ENCODE data around the gene CRELD2.

CRELD2 gene

DNA sequence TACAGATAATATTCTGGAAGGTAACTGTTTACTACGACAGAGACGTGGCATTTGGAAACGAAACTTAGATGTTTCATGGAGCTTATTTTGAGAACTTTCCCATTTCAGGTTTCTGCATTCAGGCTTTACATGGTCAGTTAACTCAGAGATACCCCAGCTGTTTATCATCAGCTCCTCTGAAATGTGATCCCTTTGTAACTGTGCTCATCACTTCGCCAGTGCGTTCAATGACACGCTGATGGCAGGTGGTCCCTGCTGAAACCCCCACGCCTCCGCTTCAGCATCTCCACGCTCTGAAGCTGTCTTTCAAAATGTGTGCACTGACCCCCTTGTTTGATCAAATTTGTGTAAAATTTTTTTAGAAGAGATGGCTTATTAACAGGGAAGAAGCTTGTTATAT, 30.7 kb upstream of the CRELD2 start:
- no peak for DNase-seq (ENCODE audit: low read depth)

DNA sequence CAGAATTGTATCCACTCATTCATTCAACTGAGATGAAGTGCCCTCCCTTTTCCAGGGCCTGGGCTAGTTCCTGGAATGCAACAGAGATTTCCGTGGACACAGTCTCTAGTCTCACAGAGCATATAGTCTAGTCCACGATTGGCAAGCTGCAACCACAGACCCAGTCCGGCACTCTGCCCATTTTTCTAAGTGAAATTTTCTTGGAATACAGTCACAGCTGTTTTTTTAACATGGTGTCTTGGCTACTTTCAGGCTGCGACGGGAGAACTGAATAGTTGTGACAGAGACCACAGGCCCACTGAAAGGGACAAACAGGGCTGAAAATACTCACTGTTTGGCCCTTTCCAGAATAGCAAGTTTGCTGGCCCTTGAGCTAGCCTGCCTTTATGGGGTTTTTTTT, 29.4 kb upstream of the CRELD2 start:
- no peak for DNase-seq (ENCODE audit: low read depth)

DNA sequence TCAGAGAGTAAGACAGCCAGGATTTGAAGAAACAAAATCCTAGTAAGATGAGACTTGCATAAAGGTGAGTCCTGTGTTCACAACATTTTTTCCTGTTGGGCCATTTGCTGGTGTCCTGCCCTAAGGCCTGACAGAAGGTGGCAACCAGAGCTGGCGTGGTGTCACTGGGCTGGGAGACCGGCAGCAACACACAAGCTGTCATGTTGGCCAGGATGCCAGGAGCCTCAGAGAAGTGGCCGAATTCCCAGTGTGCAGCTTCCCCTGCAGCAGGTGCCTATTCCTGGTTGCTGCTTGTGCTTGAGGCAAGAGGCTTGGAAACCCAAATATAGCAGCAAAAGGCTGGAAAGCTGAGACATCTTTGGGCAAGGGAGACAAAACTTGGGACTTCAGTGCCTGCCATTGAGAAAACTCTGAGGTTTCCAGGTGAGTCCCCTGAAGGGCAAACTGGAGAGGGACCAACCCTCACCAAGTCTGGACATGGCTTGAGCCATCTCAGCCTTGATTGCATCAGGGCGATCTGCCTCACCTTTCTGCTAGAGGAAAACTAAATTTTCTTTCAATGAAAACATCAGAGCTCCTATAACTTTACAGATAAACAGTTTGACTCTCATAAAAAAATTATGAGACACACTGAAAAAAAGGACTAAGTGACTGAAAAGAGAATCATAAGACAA, 26.1 kb upstream of the CRELD2 start:
- no peak for DNase-seq (ENCODE audit: low read depth)

DNA sequence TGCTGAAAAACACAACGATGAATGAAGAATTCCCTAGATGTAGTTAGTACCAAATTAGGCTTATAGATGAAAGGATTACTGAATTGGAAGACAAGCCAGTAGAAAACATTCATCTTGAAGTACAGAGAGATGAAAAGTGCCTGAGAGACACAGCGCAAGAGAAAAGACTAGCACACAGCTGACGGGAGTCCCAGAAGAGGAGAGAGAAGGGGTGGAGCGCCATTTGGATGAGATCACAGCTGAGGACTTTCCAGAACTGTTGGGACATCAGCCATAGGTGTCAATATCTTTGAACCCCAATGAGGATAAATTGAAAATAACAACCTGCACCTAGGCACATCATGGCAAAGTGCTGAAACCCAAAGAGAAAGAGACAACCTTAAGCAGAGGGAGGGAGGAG, 25.4 kb upstream of the CRELD2 start:
- no peak for DNase-seq (ENCODE audit: low read depth)

DNA sequence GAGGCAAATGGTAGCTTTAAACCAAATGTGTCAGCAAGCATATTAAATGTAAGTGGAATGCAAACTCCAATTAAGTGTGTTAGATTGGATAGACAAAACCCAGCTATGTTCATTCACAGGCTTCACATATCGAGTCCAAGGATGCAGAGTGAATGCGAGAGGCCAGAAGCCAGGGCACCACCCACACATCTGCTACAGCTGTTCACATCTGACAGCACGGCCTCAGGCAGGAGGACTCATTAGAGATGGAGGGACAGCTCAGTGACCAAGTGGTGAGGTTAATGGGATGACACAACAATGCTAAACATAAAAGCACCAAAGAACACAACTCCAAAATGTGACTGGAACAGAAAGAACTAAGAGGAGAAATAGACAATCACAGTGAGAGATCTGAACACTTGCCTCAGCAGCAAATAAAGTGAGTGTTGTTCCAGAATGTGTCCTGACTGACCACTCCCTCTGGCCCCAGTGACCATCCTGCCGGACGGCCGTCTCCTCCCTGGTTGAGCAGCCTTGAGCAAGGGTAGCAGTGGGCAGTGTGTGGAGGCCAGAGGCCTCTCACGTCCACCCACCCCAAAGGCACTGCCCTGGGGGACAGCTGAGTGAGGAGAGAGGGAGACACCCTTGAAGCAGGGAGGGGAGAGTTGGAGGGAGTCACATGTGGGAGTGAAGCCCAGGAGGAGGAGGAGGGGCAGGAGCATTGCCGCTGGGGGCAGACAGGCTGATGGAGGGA, 23.9 kb upstream of the CRELD2 start:
- no peak for DNase-seq (ENCODE audit: low read depth)

DNA sequence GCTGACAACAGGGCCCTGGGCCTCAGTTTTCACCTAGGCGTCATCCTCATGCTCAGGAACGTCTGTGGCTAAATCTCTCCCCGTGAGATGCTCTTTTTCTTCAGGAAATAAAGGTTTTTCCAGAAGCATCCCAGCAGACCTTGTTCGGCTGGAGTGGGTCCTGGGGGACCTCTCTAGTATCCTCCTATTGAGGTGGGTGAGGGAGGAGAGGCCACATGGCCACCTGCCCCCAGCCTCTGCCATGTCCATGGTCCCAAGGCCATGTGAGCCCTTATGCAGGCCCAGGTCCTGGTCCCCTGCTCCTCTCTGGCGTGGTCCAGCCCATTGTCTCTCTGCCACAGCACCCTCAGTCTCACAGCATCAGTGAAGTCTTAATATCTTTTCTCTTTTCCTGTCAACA, 22.2 kb upstream of the CRELD2 start:
- no peak for DNase-seq (ENCODE audit: low read depth)

DNA sequence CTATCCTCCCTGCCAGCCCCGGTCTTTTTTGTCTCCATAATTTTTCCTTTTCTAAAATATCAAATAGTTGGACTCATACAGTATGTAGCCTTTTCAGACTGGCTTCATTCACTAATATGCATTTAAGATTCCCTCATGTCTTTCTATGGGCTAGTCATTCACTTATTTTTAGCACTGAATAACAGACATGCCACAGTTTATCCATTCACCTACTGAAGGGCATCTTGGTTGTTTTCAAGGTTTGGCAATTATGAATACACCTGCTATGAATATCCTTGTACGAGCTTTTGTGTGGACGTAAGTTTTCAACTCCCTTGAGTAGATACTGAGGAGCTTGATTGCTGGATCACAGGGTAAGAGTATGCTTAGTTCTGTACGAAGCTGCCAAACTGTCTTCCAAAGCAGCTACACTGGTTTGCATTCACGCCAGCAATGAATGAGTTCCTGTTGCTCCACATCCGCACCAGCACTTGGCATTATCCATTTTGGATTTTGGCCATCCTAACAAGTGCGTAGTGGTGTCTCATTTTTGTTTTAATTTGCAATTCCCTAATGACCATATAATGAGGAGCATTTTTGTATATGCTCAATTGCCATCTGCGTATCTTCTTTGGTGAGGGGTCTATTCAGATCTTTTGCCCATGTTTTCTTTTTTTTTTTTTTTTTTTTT, 21.3 kb upstream of the CRELD2 start:
- no peak for DNase-seq (ENCODE audit: low read depth)

DNA sequence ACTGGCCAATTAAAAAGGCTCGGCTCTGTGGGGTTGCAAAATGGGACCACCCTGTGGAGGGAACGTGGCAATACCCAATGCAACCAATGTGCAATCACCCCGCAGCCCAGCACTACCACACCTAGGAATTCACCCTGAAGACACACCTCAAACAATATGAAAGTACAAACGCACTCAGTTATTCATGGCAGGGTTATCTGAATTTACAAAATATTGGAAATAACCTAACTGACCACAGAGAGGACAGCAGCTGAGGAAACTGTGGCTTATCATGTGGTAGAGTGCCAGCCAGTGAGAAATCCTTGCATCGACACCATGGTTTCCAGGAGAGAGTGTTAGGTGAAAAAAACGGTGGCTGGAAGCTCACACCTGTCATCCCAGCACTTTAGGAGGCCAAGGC, 18.9 kb upstream of the CRELD2 start:
- no peak for DNase-seq (ENCODE audit: low read depth)

DNA sequence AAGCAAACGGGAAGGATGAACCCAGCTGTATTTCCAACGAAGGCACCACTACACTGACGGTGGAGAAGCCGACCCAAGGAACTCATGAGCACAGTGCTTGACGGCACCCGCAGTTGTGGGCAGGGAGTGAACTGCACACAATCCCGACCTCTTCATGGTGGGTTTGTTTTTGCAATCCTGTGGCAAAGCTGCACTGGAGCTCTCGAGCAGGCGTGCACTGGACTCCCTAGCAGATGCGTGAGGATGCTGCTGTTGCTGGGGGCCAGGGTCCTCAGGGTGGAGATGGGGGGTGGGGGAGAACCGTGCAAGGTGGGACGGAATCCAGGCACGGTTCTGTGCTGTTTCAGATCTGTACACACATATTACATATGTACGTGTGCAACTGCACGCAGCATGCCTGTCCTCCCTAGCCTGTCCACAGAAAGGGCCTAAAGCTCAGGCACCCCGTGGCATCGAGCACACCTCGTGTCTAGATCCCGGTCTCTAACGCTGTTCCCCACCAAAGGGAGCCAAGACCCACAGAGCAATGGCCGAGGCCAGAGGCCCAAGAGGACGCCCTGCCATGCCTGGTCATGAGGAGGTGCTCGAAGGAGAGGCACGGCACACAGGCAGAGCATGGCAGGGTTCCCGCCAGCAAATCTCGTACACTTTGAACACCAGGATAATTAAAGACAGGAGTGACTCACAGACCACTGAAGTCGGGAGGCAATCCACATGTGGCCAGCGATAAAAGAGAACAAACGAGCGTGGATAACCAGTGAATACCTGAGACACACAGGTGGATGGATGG, 17.8 kb upstream of the CRELD2 start:
- DNase-seq (ENCODE audit: low read depth): no peak

DNA sequence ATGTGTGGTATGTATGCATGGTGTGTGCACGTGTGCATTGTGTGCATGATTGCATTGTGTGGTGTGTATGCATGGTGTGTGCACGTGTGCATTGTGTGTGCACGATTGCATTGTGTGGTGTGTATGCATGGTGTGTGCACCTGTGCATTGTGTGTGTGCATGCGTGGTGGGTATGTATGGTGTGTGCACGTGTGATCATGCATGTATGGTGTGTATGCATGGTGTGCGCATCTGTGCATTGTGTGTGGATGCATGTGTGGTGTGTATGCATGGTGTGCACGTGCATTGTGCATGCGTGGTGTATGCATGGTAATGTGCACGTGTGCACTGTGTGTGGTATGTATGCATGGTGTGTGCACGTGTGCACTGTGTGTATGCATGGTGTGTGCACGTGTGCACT, 17.0 kb upstream of the CRELD2 start:
- no peak for DNase-seq (ENCODE audit: low read depth)

DNA sequence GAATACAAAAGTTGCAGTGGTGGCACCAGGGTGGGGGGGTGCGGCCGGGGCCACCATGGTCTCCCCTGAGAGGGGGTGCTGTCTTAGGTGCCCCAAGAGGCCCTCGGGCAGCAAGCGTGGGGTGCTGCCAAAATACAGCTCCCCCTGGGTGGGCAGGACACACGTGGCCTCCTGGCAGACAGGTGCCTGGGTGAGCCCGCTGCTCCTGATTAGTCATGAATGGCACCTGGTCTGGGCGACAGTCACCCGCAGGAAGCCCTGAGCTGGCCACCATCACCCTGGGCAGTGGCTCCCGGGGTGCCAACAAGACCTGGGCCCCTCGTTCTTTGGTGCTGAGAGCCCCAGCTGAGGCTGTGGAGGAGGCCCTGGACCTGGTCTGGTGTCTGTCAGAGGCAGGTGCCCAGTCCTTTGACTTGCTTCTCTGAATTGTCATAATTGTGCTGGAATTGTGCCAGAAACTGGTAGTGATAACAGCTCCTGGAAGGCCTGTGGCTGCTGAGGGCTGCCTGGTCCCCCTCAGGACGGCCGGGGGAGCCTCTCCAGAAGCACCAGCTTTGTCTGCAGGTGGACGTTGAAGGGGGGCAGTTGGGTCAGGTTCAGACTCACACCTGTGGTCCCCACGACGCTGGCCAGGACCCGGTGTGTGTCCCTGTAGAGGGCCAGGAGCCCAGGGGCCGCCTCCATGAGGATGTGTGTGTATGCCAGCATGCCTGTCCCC, 15.0 kb upstream of the CRELD2 start:
- DNase-seq (ENCODE audit: low read depth): no peak

DNA sequence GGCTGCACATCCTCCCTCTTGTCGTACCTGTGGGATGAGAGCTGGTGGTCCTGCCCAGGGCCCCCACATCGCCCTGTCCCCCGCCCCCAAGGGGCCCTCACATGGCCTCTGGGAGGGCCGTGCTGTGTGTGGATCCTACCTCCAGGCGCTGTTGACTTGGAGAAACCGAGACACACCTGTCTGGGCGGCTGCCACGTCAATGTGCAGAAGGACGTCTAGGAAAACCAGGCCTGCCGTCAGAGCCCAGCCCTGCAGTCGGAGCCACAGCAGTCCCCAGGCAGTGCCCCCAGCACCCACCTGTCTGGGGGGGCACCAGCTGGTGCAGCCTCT, 14.4 kb upstream of the CRELD2 start:
- no peak for DNase-seq (ENCODE audit: low read depth)

DNA sequence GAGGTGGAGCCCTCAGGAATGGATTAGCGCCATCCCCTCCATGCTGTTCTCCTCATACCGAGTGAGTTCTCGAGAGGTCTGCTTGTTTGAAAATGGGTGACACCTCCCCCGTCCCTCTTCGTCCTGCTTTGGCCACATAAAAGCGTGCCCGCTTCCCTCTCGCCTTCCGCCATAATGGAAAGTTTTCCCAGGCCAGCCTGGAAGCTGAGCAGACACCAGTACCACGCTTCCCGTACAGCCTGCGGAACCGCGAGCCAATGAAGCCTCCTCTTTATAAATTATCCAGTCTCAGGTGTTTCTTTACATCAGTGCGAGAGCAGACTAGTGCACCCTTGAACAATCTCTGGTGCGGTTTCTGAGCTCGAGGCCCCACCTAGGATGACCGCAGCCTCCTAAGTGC, 13.0 kb upstream of the CRELD2 start:
- DNase-seq (ENCODE audit: low read depth): no peak

DNA sequence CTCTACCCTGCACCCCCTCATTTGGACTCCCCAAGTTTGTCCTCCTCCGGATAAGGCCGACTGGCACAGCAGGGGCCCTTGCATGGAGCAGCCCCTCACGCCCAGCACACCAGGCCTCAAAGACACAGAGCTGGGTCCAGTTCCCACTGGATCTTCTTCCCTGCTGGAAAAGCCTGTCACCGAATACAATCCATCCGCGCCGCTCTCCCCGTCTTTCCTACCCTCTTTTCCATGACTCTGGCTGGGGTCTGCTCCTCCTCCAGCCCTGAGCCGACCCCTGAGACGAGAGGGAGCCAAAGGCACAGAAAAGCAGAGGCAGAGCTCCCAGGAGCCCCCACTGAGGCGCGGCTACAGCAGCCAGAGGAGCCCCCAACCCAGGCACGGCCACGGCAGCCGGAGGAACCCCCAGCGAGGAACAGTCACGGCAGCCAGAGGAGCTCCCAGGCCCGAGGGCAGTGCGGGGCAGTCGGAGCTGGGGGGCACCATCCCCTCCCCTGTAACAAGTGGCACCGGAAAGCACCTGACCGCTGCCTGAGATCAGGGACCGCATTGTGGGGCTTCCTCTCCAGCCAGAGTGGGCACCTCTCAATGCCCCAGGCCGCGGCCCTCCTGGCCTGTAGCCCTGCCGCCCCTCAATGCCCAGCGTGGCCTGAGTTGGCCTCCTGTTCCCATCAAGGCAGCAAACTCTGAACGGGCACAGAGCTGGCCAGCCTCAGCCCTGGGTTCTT, 12.2 kb upstream of the CRELD2 start:
- no peak for DNase-seq (ENCODE audit: low read depth)

DNA sequence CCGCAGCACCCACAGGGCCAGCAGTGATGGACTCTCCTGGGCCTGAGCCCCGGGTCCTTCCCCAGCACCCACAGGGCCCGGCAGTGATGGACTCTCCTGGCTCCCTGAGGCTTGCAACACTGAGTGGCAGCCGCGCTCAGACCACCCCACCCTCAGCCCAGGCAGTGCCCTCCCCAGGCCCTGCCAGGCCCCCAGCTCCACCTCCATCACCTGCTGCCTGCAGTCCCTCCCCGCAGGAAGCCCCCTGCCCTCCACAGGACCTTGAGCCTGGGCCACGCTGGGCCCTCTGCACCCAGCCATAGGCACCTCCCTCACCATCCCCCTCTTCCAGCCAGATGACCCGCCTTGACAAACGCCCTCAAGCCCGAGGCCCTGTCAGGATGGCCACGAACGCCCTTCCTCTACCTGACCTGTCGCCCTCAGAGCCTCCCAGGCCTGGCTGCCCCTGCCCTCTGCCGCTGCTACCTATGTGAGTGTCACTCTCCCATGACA, 11.6 kb upstream of the CRELD2 start:
- DNase-seq (ENCODE audit: low read depth): no peak

DNA sequence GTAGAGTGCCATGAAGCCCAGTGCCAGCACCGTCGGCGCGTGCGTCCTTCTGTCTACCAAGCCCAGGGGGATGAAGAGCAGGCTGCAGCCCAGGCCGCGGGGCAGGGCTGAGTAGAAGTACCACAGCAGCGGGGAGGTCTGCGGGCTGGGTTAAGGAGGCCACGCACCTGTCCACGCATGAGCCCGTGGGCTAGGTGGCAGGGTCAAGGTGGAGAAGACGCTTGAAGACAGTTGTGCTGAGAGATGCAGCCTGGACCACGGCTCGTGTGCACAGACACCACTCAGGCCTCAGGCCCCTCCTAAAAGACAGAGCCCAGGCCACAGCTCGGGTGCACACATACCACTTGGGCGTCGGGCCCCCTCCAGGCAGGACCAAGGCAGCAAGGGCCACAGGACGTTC, 10.6 kb upstream of the CRELD2 start:
- DNase-seq (ENCODE audit: low read depth): no peak

DNA sequence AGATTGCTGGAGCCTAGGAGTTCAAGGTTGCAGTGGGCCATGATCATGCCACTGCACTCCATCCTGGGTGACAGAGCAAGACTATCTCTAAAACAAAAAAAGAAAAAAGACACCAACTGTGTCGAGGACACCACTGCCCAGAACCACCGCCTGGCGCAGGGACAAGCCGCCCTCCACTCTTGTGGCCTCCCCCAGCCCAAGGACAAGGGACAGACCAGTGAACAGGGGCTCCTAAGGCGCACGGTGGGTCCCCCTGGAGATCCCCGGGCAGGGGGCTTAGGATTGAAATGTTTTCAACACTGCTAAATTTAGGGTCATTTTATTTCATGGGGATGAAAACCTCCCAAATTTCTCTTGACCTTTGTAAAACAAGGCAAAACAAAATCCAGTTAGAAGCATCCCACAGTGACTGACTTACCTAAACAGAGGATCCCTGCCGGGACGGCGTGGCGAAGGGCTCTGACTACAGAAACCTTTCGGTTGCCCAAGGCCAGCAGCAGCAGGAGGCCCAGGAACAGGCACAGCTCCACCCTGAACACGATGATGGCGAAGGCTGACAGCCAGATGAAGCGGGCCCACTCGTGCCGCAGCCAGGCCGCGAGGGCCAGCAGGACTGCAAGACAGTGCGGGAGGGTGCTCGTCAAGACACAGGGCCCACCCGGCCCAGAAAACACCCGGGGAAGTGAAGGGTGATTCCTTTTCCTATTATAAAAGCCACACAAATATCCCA, 8.8 kb upstream of the CRELD2 start:
- no peak for DNase-seq (ENCODE audit: low read depth)

DNA sequence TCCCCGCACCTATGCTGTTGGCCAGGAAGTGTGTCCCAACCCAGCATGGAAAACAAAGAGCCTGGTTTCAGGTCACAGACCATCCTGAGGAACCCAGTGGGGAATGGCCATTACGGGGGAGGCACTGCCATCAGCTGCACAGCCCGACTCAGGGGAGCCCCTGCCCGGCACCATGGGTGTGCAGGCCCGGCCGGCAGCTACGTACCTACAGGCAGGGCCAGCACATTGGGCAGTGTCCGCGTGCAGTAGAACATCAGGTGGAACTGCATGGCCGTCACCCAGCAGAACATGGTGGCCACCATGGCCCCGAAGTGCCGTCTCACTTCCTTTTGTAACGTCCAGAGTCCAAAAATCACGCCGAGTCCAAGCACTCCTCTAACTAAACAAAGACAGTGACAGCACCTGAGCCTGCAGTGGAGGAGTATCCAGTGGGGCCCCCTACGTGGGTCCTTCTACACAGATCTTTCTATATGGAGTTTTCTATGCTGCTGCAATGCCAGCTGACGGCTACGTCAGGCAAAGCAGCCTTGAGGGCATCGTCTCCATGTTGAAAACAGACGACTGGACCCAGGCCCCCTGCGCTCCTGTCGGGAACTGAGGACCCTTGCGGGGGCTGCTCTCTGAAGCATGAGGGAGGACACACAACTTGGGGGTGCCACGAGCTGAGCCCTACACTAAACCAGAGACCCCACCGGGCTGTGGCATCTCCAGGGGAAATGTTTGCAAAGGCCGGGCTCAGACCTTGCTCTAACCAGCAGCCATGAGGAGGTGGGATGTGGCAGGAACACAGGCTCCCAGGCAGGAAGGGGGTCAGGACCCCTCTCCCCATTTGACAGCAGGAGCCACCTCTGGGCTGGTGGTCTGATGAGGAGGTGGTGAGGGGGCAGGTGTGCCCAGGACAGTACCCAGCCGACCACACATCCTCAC, 7.9 kb upstream of the CRELD2 start:
- no peak for DNase-seq (ENCODE audit: low read depth)

DNA sequence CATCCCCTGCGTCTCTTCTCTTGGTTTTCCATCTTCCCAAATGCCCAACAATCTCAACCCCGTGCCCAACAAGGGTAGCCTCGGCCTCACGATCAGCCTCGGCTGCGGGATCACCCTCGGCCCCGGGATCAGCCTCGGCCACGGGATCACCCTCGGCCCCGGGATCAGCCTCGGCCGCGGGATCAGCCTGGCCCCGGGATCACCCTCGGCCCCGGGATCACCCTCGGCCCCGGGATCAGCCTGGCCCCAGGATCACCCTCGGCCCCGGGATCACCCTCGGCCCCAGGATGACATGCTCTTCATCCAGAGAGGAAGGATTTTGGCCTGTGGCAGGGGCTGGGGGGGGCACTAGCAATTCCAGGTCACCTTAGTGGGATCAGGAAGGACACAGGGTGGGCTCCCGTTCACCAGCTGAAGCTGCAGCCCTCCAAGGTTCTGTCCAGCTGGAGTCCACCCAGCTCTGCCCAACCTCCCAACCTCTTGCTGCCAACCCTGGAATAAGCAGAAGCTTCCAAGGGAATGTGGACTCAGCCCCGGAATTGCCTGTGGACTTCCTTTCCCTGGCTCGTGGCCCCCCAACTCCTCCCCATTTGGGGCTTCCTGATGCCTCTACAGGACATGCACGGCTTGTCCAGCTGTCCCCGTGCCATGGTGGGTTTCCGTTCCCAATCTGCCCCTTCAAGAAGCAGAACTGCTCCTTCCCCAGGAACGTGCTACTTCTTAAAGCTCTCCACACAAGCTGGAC, 6.4 kb upstream of the CRELD2 start:
- DNase-seq (ENCODE audit: low read depth): no peak

Data from amniotic epithelial cell (primary cell).